Measurements from ENCODE around the gene ABHD15.

The ABHD15 gene

DNA sequence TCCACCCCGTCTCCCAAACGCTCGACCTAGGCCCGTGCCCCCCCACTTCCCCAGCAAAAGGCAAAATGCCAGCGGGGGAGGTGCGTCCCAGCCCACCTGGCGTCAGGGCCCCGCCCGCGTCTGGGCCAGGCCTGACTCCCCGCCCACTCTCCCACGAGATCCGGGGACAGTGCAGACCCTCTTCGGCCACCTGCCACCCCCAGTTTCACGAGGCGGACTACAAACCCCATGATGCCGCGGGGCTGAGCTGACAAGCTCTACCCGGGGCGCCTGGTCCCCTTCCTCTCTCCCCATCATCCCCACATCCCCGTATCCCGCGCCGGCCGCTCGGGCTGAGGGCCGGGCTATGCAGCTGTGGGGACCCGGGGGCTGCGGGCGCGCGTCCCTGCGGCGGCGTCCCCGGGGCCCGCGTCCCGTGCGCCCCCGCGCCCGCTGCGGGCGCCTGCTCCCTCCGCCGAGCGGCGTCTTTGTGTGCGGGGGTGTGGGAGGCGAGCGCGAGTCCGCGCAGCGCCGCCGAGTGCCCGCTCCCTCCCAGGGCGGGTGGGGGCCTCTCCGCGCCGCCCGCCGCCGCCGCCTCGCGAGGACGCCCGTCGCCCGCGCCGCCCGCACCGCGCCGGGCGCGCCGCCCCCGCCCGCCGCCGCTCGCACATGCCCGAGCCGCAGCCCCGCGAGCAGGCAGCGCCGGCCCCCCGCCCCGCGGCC is 26.2 kb upstream of the ABHD15 start, which contains the start of gene ANKRD13B:
Gene ANKRD13B (plus strand): TSS at position 283 of the 702 bp plus-strand sequence. CDS start 490 bp downstream, outside the sequence.
- Histone ChIP-seq H3K27ac (peak within 1 kb of the TSS; percentile 94), H3K4me3 (ENCODE audit: low read depth, low read length) (peak within 1 kb of the TSS; percentile 67), H3K36me3 (no peaks in the 10 kb centered on the region), H3K27me3 (ENCODE audit: insufficient read depth, low read depth, severe bottlenecking) (no peaks in the 10 kb centered on the region), H3K9me3 (ENCODE audit: severe bottlenecking) (no peaks in the 10 kb centered on the region)
- TF ChIP-seq, protein P1, sequence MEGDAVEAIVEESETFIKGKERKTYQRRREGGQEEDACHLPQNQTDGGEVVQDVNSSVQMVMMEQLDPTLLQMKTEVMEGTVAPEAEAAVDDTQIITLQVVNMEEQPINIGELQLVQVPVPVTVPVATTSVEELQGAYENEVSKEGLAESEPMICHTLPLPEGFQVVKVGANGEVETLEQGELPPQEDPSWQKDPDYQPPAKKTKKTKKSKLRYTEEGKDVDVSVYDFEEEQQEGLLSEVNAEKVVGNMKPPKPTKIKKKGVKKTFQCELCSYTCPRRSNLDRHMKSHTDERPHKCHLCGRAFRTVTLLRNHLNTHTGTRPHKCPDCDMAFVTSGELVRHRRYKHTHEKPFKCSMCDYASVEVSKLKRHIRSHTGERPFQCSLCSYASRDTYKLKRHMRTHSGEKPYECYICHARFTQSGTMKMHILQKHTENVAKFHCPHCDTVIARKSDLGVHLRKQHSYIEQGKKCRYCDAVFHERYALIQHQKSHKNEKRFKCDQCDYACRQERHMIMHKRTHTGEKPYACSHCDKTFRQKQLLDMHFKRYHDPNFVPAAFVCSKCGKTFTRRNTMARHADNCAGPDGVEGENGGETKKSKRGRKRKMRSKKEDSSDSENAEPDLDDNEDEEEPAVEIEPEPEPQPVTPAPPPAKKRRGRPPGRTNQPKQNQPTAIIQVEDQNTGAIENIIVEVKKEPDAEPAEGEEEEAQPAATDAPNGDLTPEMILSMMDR (IDR thresholded peaks at IDR 0.05; ENCODE audit: low read depth, low read length): no peak
- DNase-seq: peak; percentile 82

DNA sequence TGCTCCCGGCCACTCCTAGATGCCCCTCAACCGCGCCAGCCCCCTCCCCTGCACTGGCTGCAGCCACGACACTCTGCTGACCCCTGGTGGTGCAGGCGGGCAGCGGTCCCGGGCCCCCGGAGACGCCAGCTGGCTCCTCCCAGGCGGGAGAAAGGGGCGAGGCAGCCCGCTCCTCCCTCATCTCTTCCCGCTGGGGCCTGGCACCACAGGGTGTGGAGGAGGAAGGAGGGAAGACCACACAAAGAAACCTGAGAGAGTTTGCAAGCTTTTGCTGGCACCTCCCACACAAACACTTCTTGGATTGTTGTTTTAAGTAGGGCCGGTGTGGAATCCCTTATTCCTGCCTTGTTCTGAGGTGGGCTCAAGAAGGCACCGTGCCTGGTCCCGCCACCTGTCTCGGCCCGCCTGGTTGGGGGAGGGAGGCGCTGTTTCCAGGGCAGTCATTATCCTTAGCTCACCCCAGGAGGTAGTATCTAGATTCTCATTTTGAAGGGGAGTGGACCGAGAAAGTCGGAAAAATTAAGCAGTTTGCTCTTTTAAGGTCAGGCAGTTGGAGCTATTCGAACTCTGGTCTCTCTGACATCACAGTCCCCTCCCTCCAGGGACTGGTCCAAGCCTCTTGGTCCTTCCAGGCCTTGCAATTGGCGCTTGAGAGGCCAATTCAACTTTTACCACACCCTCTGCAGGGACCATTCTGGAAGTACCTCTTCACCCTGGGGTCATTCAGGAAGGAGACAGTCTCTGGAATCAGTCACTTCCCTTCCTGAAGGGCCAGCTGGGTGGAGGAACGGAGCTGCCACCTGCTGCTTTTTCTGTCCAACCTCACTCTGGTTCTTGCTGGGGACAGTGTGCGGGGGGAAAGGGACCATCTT is 25.1 kb upstream of the ABHD15 start:
- Histone ChIP-seq H3K4me3 (ENCODE audit: low read depth, low read length) (peak overlapping the region; percentile 67), H3K27ac (peak overlapping the region; percentile 94), H3K9me3 (ENCODE audit: severe bottlenecking) (no peaks in the 10 kb centered on the region), H3K27me3 (ENCODE audit: insufficient read depth, low read depth, severe bottlenecking) (no peaks in the 10 kb centered on the region), H3K36me3 (no peaks in the 10 kb centered on the region)
- peak; percentile 96 for DNase-seq
- TF ChIP-seq, protein P1 (IDR thresholded peaks at IDR 0.05; ENCODE audit: low read depth, low read length): peak; percentile 96

DNA sequence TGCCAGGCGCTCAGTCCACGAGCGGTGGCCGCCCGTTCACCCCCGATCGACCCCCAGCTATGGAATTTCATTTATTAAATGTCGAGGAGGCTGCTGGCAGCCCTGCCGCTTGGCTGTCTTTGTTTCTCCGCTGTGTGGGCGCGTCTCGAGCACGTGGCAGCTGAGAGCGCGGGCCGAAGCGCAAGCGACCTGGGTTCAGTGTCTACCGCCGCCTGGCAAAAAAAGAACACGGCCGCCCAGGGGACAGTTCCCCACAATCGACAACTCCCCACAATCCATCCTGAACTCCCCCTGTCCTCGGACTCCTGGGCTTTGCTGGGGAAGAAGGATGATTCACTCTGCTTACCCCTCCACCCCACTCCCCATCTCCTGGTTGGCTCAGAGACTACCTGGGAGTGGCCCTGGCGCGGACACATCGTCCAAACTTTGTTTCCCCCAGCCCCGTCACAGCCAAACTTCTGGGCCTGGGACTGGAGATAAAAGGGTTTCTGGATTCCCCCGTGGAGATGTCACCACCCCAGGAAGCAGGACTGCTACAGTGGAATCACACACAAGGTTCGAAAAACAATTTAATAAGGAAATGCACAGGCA is 24.4 kb upstream of the ABHD15 start:
- no peaks in the 10 kb centered on the region for H3K9me3 ChIP-seq (ENCODE audit: severe bottlenecking)
- H3K4me3 ChIP-seq (ENCODE audit: low read depth, low read length): peak overlapping the region; percentile 67
- TF ChIP-seq, protein P1 (IDR thresholded peaks at IDR 0.05; ENCODE audit: low read depth, low read length): no peak
- peak; percentile 75 for DNase-seq
- H3K36me3 ChIP-seq: no peaks in the 10 kb centered on the region
- no peaks in the 10 kb centered on the region for H3K27me3 ChIP-seq (ENCODE audit: insufficient read depth, low read depth, severe bottlenecking)
- H3K27ac ChIP-seq: peak overlapping the region; percentile 94

DNA sequence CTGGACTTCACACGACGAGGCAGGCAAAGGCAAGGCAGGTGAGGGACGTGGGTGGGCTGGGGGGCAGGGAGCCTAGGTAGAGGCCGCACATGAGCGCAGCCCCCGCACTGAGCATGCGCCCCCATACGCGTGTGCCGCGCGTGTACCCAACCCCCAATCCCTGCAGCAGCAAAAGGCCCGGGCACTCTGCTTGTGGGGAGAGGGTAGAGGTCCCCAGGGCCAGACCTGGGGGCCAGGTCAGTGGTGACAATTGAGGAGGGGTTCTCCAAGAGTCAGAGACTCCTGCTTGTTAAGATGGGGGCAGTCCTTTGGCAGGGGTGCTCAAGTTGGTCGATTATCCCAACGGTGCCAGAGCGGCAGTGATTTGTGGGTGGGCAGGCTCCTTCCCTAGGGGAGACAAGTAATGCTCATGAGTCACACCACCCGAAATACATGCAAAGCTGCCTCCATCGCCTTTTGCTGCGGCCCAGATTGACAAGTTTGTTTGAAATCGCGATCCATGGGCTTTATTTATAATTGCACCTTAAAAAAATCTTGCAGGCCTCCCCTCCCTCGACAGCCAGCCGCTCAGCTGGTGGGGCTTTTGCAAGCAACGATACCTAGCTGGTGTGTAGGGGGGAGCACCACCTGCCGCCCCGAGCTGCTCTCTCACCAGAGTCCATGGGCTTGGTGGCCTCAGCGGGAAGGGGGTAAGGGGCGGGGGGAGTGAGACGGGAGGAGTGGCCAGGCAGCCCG is 23.7 kb upstream of the ABHD15 start:
- Histone ChIP-seq H3K36me3 (no peaks in the 10 kb centered on the region), H3K9me3 (ENCODE audit: severe bottlenecking) (no peaks in the 10 kb centered on the region), H3K27ac (peak overlapping the region; percentile 94), H3K4me3 (ENCODE audit: low read depth, low read length) (peak overlapping the region; percentile 67), H3K27me3 (ENCODE audit: insufficient read depth, low read depth, severe bottlenecking) (no peaks in the 10 kb centered on the region)
- TF ChIP-seq, protein P1 (IDR thresholded peaks at IDR 0.05; ENCODE audit: low read depth, low read length): no peak
- peak; percentile 87 for DNase-seq
